ENCODE results near the gene KCTD4. TPM values are rescaled to one million over a fixed set of nuclear protein-coding genes. Genes with fewer than 3 reads are reported as not detected.

The KCTD4 gene
- total and polyA plus RNA-seq, 3 donors from 2014 or later = not detected

DNA sequence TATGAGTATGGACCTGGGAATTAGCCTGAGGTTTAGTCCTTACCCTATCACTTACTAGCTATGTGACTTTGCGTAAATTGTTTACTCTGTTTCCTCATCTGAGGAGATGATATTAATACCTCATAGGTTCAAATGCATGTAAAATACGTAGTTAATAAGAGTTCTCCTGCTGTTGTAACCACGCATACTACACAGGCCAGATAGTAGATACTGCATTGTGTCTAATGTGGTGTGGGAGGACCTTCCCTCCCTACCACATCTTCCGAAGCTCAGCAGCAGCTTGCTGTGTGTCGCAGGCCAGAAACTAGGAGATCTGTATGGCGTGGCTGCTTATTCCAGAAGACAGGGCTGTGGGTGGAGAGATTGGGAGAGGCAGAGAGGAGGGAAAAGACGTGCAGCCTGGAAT, 57.5 kb downstream of the KCTD4 start:
- Histone ChIP-seq H3K27ac (peak overlapping the region; percentile 73 to 78), H3K27me3 (no peaks in the 10 kb centered on the region), H3K9me3 (no peaks in the 10 kb centered on the region), H3K4me3 (no peak overlapping the region), H3K36me3 (ENCODE audit: low read depth, missing control alignments) (no peaks in the 10 kb centered on the region), H3K4me1 (peaks cover 5% of the 10 kb centered on the region)
- TF ChIP-seq, protein P1, sequence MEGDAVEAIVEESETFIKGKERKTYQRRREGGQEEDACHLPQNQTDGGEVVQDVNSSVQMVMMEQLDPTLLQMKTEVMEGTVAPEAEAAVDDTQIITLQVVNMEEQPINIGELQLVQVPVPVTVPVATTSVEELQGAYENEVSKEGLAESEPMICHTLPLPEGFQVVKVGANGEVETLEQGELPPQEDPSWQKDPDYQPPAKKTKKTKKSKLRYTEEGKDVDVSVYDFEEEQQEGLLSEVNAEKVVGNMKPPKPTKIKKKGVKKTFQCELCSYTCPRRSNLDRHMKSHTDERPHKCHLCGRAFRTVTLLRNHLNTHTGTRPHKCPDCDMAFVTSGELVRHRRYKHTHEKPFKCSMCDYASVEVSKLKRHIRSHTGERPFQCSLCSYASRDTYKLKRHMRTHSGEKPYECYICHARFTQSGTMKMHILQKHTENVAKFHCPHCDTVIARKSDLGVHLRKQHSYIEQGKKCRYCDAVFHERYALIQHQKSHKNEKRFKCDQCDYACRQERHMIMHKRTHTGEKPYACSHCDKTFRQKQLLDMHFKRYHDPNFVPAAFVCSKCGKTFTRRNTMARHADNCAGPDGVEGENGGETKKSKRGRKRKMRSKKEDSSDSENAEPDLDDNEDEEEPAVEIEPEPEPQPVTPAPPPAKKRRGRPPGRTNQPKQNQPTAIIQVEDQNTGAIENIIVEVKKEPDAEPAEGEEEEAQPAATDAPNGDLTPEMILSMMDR (IDR thresholded peaks at IDR 0.05) = no peak
- TF ChIP-seq POLR2A (IDR thresholded peaks at IDR 0.05) = no peak
- 68 to 76% methylated on average over 7 of the region's 7 CpGs for WGBS, 2 donors
- intact Hi-C loops (cut with DNase I; ENCODE audit: low total_unique reads) = no loop called here
- DNase-seq = peak; percentile 69

Other genes starting within 250 kb of the KCTD4 start
- gene NUFIP1, start 211.6 kb downstream of the KCTD4 start, total RNA-seq = 1 to 10 TPM; 7.6 to 8.3 TPM
- gene NUFIP1, start 211.6 kb downstream of the KCTD4 start, polyA plus RNA-seq (ENCODE audit: insufficient read depth, low read depth, low replicate concordance) = 7.9 TPM
- 10 to 100 TPM; 33.8 to 41.3 TPM for gene GPALPP1, start 211.5 kb downstream of the KCTD4 start, total RNA-seq
- gene GPALPP1, start 211.5 kb downstream of the KCTD4 start, polyA plus RNA-seq (ENCODE audit: insufficient read depth, low read depth, low replicate concordance) = 18.3 TPM
- gene GTF2F2, start 80.5 kb downstream of the KCTD4 start, total RNA-seq = 10 to 100 TPM; 28.1 to 29.9 TPM
- 19.0 TPM for gene GTF2F2, start 80.5 kb downstream of the KCTD4 start, polyA plus RNA-seq (ENCODE audit: insufficient read depth, low read depth, low replicate concordance)
- 1,000 to 10,000 TPM in 1 of 2 donors, 100 to 1,000 TPM in 1; 789 to 1,272 TPM for gene TPT1, start 140.1 kb upstream of the KCTD4 start, total RNA-seq
- gene TPT1, start 140.1 kb upstream of the KCTD4 start, polyA plus RNA-seq (ENCODE audit: insufficient read depth, low read depth, low replicate concordance) = 2,831 TPM
- 10 to 100 TPM; 15.7 to 16.4 TPM for gene SLC25A30, start 217.3 kb upstream of the KCTD4 start, total RNA-seq
- gene SLC25A30, start 217.3 kb upstream of the KCTD4 start, polyA plus RNA-seq (ENCODE audit: insufficient read depth, low read depth, low replicate concordance) = 14.5 TPM

Data from testis (tissue), 3 donors.